ENCODE results near the gene UQCRQ. TPM values are rescaled to one million over a fixed set of nuclear protein-coding genes. Genes with fewer than 3 reads are reported as not detected.

UQCRQ gene
- polyA plus RNA-seq, 2 of the 4 experiments (the other 2 are of a cell fraction): 441 to 500 TPM

DNA sequence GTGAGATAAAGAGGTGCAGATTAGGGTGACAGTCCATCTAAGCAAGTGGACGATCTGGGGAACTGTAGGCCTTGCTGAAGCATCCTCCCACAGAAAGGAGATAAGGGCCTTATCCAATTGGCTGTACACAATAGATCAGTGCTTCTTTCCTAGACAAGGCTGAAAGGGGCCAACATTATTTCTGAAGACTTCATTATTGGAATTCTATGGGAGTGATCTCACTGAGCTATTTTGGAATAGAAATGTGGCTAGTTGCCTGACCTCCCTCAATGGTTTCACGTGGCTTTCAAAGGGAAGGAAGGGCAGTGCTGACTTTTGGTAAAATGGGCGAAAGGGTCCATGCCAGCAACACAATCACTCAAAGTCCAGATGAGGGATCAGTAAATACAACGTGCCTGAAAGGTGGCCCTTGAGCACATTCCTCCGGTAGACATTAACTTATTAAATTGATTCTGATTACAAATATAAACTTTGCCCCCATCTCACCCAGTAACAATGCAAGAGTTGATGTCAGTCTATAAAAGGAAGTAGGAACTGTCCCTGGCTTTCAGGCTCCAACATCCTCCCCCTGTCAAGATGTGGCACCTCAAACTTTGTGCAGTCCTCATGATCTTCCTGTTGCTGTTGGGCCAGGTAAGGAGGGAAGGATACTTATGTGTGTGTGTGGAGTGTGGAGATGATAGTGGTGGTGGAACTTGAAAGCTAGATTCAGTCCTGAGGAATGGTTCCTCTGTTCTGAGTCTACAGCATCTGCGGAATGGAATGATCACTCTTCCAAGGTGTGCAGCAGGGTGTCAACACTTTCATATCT is 6.9 kb downstream of the UQCRQ start, which contains the start of gene LEAP2:
TSS of gene LEAP2 (plus strand) at position 550 of the 811 bp plus-strand sequence. CDS start at position 577, 27 bp downstream.
- H3K4me2 ChIP-seq: no peak within 1 kb of the TSS
- ATAC-seq: peak in 1 of 2 experiments; percentile 11; a peak in 2 of 6 replicates
- no peak within 1 kb of the TSS for H3K4me3 ChIP-seq
- no peaks in the 10 kb centered on the region for H3K9me3 ChIP-seq
- TF ChIP-seq TP53 (CRISPR knock-in tag; IDR thresholded peaks at IDR 0.05) (no peak), ELK1 (IDR thresholded peaks at IDR 0.05; ENCODE audit: low read depth, low read length) (no peak), MAZ (IDR thresholded peaks at IDR 0.05; ENCODE audit: borderline replicate concordance, low read depth, low read length) (no peak), CTCF (IDR thresholded peaks at IDR 0.05) (no peak), HOXB13 (CRISPR knock-in tag; IDR thresholded peaks at IDR 0.05; ENCODE audit: low read depth) (no peak), HMGXB4 (CRISPR knock-in tag; IDR thresholded peaks at IDR 0.05; ENCODE audit: borderline replicate concordance) (no peak), HOXB5 (CRISPR knock-in tag; IDR thresholded peaks at IDR 0.05) (no peak), HEYL (CRISPR knock-in tag; IDR thresholded peaks at IDR 0.05) (no peak), JUNB (IDR thresholded peaks at IDR 0.05) (no peak), RCOR1 (IDR thresholded peaks at IDR 0.05; ENCODE audit: low read depth, low read length) (no peak), FOSL2 (IDR thresholded peaks at IDR 0.05) (no peak), FOSL2 (CRISPR knock-in tag; IDR thresholded peaks at IDR 0.05) (no peak)
- TF ChIP-seq, protein P1, sequence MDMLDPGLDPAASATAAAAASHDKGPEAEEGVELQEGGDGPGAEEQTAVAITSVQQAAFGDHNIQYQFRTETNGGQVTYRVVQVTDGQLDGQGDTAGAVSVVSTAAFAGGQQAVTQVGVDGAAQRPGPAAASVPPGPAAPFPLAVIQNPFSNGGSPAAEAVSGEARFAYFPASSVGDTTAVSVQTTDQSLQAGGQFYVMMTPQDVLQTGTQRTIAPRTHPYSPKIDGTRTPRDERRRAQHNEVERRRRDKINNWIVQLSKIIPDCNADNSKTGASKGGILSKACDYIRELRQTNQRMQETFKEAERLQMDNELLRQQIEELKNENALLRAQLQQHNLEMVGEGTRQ (IDR thresholded peaks at IDR 0.05): no peak
- TF ChIP-seq, protein P2, sequence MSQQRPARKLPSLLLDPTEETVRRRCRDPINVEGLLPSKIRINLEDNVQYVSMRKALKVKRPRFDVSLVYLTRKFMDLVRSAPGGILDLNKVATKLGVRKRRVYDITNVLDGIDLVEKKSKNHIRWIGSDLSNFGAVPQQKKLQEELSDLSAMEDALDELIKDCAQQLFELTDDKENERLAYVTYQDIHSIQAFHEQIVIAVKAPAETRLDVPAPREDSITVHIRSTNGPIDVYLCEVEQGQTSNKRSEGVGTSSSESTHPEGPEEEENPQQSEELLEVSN (IDR thresholded peaks at IDR 0.05; ENCODE audit: borderline replicate concordance, low read depth): no peak
- TF ChIP-seq, protein P3, sequence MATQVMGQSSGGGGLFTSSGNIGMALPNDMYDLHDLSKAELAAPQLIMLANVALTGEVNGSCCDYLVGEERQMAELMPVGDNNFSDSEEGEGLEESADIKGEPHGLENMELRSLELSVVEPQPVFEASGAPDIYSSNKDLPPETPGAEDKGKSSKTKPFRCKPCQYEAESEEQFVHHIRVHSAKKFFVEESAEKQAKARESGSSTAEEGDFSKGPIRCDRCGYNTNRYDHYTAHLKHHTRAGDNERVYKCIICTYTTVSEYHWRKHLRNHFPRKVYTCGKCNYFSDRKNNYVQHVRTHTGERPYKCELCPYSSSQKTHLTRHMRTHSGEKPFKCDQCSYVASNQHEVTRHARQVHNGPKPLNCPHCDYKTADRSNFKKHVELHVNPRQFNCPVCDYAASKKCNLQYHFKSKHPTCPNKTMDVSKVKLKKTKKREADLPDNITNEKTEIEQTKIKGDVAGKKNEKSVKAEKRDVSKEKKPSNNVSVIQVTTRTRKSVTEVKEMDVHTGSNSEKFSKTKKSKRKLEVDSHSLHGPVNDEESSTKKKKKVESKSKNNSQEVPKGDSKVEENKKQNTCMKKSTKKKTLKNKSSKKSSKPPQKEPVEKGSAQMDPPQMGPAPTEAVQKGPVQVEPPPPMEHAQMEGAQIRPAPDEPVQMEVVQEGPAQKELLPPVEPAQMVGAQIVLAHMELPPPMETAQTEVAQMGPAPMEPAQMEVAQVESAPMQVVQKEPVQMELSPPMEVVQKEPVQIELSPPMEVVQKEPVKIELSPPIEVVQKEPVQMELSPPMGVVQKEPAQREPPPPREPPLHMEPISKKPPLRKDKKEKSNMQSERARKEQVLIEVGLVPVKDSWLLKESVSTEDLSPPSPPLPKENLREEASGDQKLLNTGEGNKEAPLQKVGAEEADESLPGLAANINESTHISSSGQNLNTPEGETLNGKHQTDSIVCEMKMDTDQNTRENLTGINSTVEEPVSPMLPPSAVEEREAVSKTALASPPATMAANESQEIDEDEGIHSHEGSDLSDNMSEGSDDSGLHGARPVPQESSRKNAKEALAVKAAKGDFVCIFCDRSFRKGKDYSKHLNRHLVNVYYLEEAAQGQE (IDR thresholded peaks at IDR 0.05): no peak
- TF ChIP-seq, protein P4, sequence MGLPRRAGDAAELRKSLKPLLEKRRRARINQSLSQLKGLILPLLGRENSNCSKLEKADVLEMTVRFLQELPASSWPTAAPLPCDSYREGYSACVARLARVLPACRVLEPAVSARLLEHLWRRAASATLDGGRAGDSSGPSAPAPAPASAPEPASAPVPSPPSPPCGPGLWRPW (IDR thresholded peaks at IDR 0.05): no peak
- H3K27ac ChIP-seq: no peak within 1 kb of the TSS
- POLR2A ChIA-PET: no interaction called here
- FAIRE-seq: no peak
- 60% methylated on average over 6 of the region's 6 CpGs for WGBS (ENCODE audit: missing lambda C conversion rate)
- CTCF ChIA-PET: interaction anchor here (0.7 to 5.7 kb wide), 4 partner anchors 9 to 203 kb away, joined by 3 to 24 read pairs (median 13); partner anchors contain the start of gene SHROOM1
- peaks cover 7% of the 10 kb centered on the region; the same call in 2 of the 3 replicates for H3K4me1 ChIP-seq
- peak in 1 of 2 experiments; percentile 15 for DNase-seq (ENCODE audit: low read depth in 1 of 2, low spot score in 1 of 2)

Data from A549 (cell line).